Mammary epithelial cell (primary cell): ENCODE results near the gene NPY4R2.
"Not testable (repeated sequence)": the region's sequence is repeated elsewhere in the genome, so short reads cannot be mapped to it uniquely, and the experiment has no call there.

Experiments used
- CTCF ChIP-seq, 2 donors: IDR thresholded peaks in 1 of 2; conservative IDR thresholded peaks in 1 of 2; 2 replicates each; pipeline ENCODE4 v1.5.1; 2011 to 2012; ENCODE audit warnings: inconsistent platforms in 2 of 2, low read length in 2 of 2, mild to moderate bottlenecking in 2 of 2, control low read depth in 1 of 2, low read depth in 1 of 2; ENCODE audit not compliant: insufficient read depth in 1 of 2; ENCODE audit errors: extremely low read depth in 1 of 2
- EZH2 ChIP-seq: IDR thresholded peaks from 2 replicates; pipeline ENCODE4 v1.6.1; 2012; ENCODE audit warnings: low read length, inconsistent platforms, borderline replicate concordance

DNA sequence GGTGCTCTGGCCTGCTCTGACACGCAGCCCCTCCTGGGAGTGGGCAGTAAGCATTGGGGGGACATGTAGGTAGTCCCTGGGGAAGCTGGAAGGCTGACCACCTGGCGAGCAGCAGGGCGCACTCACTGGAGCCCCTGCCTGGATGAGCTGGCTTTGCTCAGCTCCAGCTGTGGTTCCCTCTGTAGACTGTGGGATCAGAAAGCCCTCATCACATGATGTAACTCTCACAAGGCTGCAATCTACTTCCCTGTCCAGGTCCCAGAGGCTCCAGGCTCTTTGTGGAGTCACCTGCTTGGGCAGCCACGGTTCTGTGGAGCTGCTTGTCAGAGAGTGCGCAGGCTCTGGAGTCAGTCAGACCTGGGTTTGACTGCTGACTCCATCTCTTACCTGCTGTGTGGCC lies 44.3 kb downstream of the NPY4R2 start:
- TF ChIP-seq EZH2; CTCF (conservative IDR thresholded peaks at IDR 0.05 in 1 of 2, IDR thresholded peaks at IDR 0.05 in 1 of 2; ENCODE audit: extremely low read depth in 1 of 2, insufficient read depth in 1 of 2, low read depth in 1 of 2, low read length in 2 of 2): not testable (repeated sequence)
